ENCODE measurements around the gene NME4. TPM values are rescaled to one million over a fixed set of nuclear protein-coding genes. Genes with fewer than 3 reads are reported as not detected.

Gene NME4
- total RNA-seq (2022; extraction: Qiagen RNA extraction): 264 to 457 TPM (median 451 TPM) in 5 replicates

DNA sequence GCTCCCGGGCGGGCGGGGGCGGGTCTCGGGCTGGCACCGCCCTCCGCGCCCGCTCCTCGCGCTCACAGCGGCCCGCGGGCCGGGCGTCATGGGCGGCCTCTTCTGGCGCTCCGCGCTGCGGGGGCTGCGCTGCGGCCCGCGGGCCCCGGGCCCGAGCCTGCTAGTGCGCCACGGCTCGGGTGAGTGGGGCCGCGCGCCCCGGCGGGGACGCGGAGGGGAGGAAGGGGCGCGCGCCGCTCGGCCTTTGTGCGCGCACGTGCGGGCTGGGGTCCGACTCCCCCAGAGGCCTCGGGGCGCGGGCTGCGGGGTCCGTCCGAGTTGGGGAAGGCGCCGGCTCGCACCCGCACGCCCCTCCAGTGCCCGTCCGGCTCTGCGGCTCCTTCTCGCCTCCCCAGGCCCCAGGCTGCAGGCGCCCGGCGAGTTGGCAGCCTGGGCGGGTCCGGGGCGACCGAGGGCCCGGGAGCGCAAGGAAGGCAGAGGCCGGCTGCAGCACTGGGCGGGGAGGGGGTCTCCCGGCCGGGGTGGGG, at the start of gene NME4:
TSS of gene NME4 (plus strand) at position 65 of the 527 bp plus-strand sequence. CDS start at position 89, 24 bp downstream.

GRCh38 chr16:352547-353403, 44.2 kb upstream of the NME4 start, which contains the start of gene AXIN1:
AXIN1 (minus strand) TSS chr16:352723; CDS start chr16:347025, 5,698 bp downstream.

GRCh38 chr16:370443-370842, 26.6 kb upstream of the NME4 start, which contains the start of gene MRPL28:
MRPL28 (minus strand) TSS chr16:370538; CDS start chr16:370218, 320 bp downstream.

GRCh38 chr16:381789-382717, 14.9 kb upstream of the NME4 start, which contains the start of gene PGAP6:
PGAP6 (minus strand) TSS chr16:381978; CDS start chr16:381821, 157 bp downstream.

DNA sequence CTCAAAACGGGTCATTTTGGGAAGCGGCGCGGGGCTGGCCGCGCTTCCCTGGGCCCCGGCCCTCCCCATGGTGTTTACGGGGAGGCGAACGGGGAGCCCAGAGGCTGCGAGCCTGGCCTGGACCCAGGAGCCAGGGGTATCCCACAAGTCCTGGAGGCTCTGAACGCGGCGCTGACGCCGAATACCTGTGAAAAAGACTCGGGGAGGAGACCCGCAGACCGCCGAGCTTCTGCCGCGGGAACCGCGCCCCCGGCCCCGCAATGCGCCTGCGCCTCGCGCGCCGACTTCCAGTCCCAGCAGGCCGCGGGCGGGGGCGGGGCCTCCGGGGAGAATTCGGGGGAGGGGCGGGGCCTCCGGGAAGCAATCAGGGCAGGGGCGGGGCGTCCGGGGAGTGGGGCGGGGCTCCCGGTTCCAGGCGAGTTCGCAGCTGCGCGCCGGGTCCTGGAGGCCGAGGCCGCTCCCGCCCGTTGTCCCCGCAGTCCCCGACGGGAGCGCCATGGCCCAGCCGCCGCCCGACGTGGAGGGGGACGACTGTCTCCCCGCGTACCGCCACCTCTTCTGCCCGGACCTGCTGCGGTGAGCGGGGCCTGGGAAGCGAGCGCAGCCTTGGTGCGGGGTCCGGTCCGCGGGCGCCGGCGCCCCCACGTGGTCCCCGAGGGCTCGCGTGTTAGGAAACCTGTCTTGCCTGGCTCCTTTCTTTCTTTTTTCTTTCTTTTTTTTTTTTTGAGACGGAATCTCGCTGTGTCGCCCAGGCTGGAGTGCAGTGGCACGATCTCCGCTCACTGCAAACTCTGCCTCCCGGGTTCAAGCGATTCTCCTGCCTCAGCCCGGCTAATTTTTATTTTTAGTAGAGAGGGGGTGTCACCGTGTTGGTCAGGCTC, 4.7 kb downstream of the NME4 start, which contains the start of gene DECR2:
TSS of gene DECR2 (plus strand) at position 418 of the 881 bp plus-strand sequence. CDS start at position 497, 79 bp downstream.

DNA sequence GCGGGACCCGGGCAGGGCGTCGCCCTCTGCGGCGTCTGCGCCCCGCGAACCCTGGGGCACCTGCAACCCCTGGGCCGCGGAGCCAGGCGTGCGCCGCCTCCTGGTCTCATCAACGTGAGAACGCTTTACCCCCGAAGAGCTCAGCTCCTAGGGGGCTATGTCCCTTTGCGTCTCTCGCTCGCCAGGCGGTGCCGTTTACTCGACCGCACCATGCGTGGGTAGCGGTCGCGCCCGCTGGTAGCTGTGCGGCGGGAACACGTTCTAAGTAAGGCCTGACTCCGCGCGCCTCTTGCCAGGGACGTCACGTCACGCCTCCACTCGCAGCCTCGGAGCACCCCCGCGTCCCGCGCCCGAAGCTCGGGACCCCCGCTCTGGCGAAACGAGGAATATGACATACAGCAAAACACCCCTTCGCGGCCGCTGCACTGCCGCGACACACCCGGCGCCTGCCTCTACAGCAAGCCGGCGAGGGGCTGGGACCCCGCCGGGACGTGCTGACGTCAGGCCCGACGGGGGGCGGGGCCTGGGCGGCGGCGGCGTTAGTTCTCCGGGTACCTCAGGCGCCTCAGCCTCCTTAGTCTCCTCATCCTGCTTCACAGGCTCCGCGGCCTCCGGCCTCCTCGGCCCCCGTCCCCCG, 28.2 kb downstream of the NME4 start, which contains the start of gene RAB11FIP3:
TSS of gene RAB11FIP3 (plus strand) at position 568 of the 637 bp plus-strand sequence. CDS start 358 bp downstream, outside the sequence.

Other genes with a start within 250 kb of the NME4 start
- 0.10 TPM in 1 of 5 replicates, not detected in the others for gene HBZ, start 244.6 kb upstream of the NME4 start, total RNA-seq (2022; extraction: Qiagen RNA extraction)
- not detected in 5 replicates for gene HBM, start 231.2 kb upstream of the NME4 start, total RNA-seq (2022; extraction: Qiagen RNA extraction)
- gene HBA2, start 224.3 kb upstream of the NME4 start, total RNA-seq (2022; extraction: Qiagen RNA extraction): 0.45 to 0.62 TPM in 2 of 5 replicates, not detected in the others
- 1.1 to 2.4 TPM (median 1.8 TPM) in 5 replicates for gene HBA1, start 220.5 kb upstream of the NME4 start, total RNA-seq (2022; extraction: Qiagen RNA extraction)
- gene HBQ1, start 216.7 kb upstream of the NME4 start, total RNA-seq (2022; extraction: Qiagen RNA extraction): 4.5 to 8.0 TPM (median 7.3 TPM) in 5 replicates
- gene LUC7L, start 167.8 kb upstream of the NME4 start, total RNA-seq (2022; extraction: Qiagen RNA extraction): 40.3 to 50.6 TPM (median 43.6 TPM) in 5 replicates
- gene FAM234A, start 162.4 kb upstream of the NME4 start, total RNA-seq (2022; extraction: Qiagen RNA extraction): 43.7 to 49.1 TPM (median 49.0 TPM) in 5 replicates
- 2.9 to 4.9 TPM (median 4.4 TPM) in 5 replicates for gene RGS11, start 121.3 kb upstream of the NME4 start, total RNA-seq (2022; extraction: Qiagen RNA extraction)
- 2.0 to 3.1 TPM (median 2.7 TPM) in 5 replicates for gene ARHGDIG, start 116.6 kb upstream of the NME4 start, total RNA-seq (2022; extraction: Qiagen RNA extraction)
- 0.15 to 0.50 TPM (median 0.31 TPM) in 5 replicates for gene PDIA2, start 114.0 kb upstream of the NME4 start, total RNA-seq (2022; extraction: Qiagen RNA extraction)
- gene AXIN1, start 44.5 kb upstream of the NME4 start, total RNA-seq (2022; extraction: Qiagen RNA extraction): 28.7 to 33.3 TPM (median 32.1 TPM) in 5 replicates
- 120 to 138 TPM (median 130 TPM) in 5 replicates for gene MRPL28, start 26.7 kb upstream of the NME4 start, total RNA-seq (2022; extraction: Qiagen RNA extraction)
- 27.1 to 40.0 TPM (median 35.2 TPM) in 5 replicates for gene PGAP6, start 15.2 kb upstream of the NME4 start, total RNA-seq (2022; extraction: Qiagen RNA extraction)
- 21.4 to 30.7 TPM (median 29.9 TPM) in 5 replicates for gene DECR2, start 4.7 kb downstream of the NME4 start, total RNA-seq (2022; extraction: Qiagen RNA extraction)
- 26.2 to 32.4 TPM (median 28.4 TPM) in 5 replicates for gene RAB11FIP3, start 28.4 kb downstream of the NME4 start, total RNA-seq (2022; extraction: Qiagen RNA extraction)
- 40.4 to 75.7 TPM (median 67.9 TPM) in 5 replicates for gene CAPN15, start 130.5 kb downstream of the NME4 start, total RNA-seq (2022; extraction: Qiagen RNA extraction)
- gene PRR35, start 163.2 kb downstream of the NME4 start, total RNA-seq (2022; extraction: Qiagen RNA extraction): 0.08 to 0.28 TPM (median 0.26 TPM) in 5 replicates
- gene NHLRC4, start 169.8 kb downstream of the NME4 start, total RNA-seq (2022; extraction: Qiagen RNA extraction): 0.18 to 0.30 TPM (median 0.23 TPM) in 5 replicates
- gene PIGQ, start 172.8 kb downstream of the NME4 start, total RNA-seq (2022; extraction: Qiagen RNA extraction): 28.4 to 42.0 TPM (median 39.2 TPM) in 5 replicates
- 14.1 to 20.1 TPM (median 19.5 TPM) in 5 replicates for gene RAB40C, start 192.9 kb downstream of the NME4 start, total RNA-seq (2022; extraction: Qiagen RNA extraction)
- 0.04 to 0.17 TPM (median 0.12 TPM) in 5 replicates for gene WFIKKN1, start 233.8 kb downstream of the NME4 start, total RNA-seq (2022; extraction: Qiagen RNA extraction)
- gene METTL26, start 239.1 kb downstream of the NME4 start, total RNA-seq (2022; extraction: Qiagen RNA extraction): 79.9 to 151 TPM (median 141 TPM) in 5 replicates
- 18.0 to 45.7 TPM (median 39.2 TPM) in 5 replicates for gene MCRIP2, start 244.6 kb downstream of the NME4 start, total RNA-seq (2022; extraction: Qiagen RNA extraction)

All from A549 treated with AZD2906 at 1 μM for 4 hours (cell line).